HEK293 (cell line): ENCODE results near the gene CANT1.

Source experiments
- CTCF ChIP-seq: fragments of 450-650 bp; formaldehyde crosslinking; IDR thresholded peaks from 2 replicates; pipeline ENCODE4 v1.5.1; 2016; ENCODE audit warnings: missing biosample characterization, missing genetic modification characterization
- GFI1B ChIP-seq: fragments of 450-650 bp; formaldehyde crosslinking; IDR thresholded peaks from 2 replicates; pipeline ENCODE4 v1.5.1; 2016; ENCODE audit warnings: missing biosample characterization, missing genetic modification characterization
- HOXA7 ChIP-seq: sonication (generic); formaldehyde crosslinking; IDR thresholded peaks from 2 replicates; pipeline ENCODE4 v1.8.1; 2022; ENCODE audit warnings: missing genetic modification reagents, borderline replicate concordance
- RBAK ChIP-seq: fragments of 450-650 bp; formaldehyde crosslinking; IDR thresholded peaks from 2 replicates; pipeline ENCODE4 v1.5.1; 2016; ENCODE audit warnings: missing biosample characterization, missing genetic modification characterization
- ZNF138 ChIP-seq: fragments of 450-650 bp; formaldehyde crosslinking; IDR thresholded peaks from 2 replicates; pipeline ENCODE4 v1.5.1; 2016; ENCODE audit warnings: missing biosample characterization, missing genetic modification characterization, borderline replicate concordance
- ZNF140 ChIP-seq: fragments of 450-650 bp; formaldehyde crosslinking; IDR thresholded peaks from 2 replicates; pipeline ENCODE4 v1.5.1; 2016; ENCODE audit warnings: missing biosample characterization, missing genetic modification characterization
- ZNF18 ChIP-seq: fragments of 450-650 bp; formaldehyde crosslinking; IDR thresholded peaks from 2 replicates; pipeline ENCODE4 v1.5.1; 2016; ENCODE audit warnings: missing biosample characterization, missing genetic modification characterization
- ZNF302 ChIP-seq: fragments of 450-650 bp; formaldehyde crosslinking; IDR thresholded peaks from 2 replicates; pipeline ENCODE4 v1.5.1; 2016; ENCODE audit warnings: missing biosample characterization, missing genetic modification characterization, low read depth
- ZNF354C ChIP-seq: fragments of 450-650 bp; formaldehyde crosslinking; IDR thresholded peaks from 2 replicates; pipeline ENCODE4 v1.5.1; 2016; ENCODE audit warnings: missing biosample characterization, missing genetic modification characterization, low read depth, borderline replicate concordance
- ZNF549 ChIP-seq: fragments of 450-650 bp; IDR thresholded peaks from 2 replicates; pipeline ENCODE4 v1.5.1; 2018; ENCODE audit warnings: missing biosample characterization, missing genetic modification characterization, mild to moderate bottlenecking, inconsistent platforms, moderate library complexity
- ZNF747 ChIP-seq: fragments of 450-650 bp; formaldehyde crosslinking; IDR thresholded peaks from 2 replicates; pipeline ENCODE4 v1.5.1; 2016; ENCODE audit warnings: missing biosample characterization, missing genetic modification characterization
- TF ChIP-seq, protein P1 (sequence below): fragments of 450-650 bp; formaldehyde crosslinking; IDR thresholded peaks from 2 replicates; pipeline ENCODE4 v1.5.1; 2016; ENCODE audit warnings: missing biosample characterization, missing genetic modification characterization

- TF ChIP-seq RBAK (tag by site-specific recombination) (no peak), CTCF (tag by site-specific recombination) (no peak), GFI1B (tag by site-specific recombination) (no peak), ZNF18 (no peak), ZNF747 (tag by site-specific recombination) (no peak), HOXA7 (CRISPR knock-in tag) (no peak), ZNF140 (tag by site-specific recombination) (no peak), ZNF354C (tag by site-specific recombination) (no peak), ZNF138 (no peak), ZNF302 (no peak), ZNF549 (tag by site-specific recombination) (no peak)
- TF ChIP-seq, protein P1, sequence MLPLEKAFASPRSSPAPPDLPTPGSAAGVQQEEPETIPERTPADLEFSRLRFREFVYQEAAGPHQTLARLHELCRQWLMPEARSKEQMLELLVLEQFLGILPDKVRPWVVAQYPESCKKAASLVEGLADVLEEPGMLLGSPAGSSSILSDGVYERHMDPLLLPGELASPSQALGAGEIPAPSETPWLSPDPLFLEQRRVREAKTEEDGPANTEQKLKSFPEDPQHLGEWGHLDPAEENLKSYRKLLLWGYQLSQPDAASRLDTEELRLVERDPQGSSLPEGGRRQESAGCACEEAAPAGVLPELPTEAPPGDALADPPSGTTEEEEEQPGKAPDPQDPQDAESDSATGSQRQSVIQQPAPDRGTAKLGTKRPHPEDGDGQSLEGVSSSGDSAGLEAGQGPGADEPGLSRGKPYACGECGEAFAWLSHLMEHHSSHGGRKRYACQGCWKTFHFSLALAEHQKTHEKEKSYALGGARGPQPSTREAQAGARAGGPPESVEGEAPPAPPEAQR (tag by site-specific recombination): no peak
These were observed 17.1 kb upstream of the CANT1 start for GRCh38 chr17:79026376-79027273.
